Activated CD4-positive, CD25-positive, alpha-beta regulatory T cell treated with anti-CD3 and anti-CD28 coated beads, Interleukin-2, amount 50 U/mL, for 16 hours (primary cell): Measurements from ENCODE around the gene DIPK1A.

Source experiments
- DNase-seq: peaks from one replicate; pipeline ENCODE4 v3.0.0-alpha.2; 2020; ENCODE audit warnings: low read depth, low spot score

Gene DIPK1A

GRCh38 chr1:92953491-92953890, 7.8 kb downstream of the DIPK1A start:
- no peak for DNase-seq

DNA sequence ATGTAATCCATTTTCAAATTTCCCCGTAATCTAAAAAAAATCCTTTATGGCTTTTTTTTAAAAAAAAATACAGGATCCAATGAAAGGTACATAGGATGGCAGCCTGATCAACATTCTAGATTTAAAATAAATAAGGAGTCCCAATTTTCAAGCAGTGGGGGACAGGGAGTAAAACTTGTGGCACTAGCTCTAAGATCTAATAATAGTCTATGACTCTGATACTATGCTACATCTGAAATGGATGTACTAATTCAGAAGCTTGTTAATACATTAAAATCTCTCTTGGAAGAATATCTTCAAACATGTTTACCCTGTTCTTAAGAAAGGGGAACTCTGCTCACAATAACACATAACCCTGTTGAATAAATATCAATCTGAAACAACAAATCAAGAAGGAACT, 8.5 kb downstream of the DIPK1A start:
- no peak for DNase-seq

GRCh38 chr1:92951141-92951582, 10.1 kb downstream of the DIPK1A start:
- DNase-seq, result no peak

DNA sequence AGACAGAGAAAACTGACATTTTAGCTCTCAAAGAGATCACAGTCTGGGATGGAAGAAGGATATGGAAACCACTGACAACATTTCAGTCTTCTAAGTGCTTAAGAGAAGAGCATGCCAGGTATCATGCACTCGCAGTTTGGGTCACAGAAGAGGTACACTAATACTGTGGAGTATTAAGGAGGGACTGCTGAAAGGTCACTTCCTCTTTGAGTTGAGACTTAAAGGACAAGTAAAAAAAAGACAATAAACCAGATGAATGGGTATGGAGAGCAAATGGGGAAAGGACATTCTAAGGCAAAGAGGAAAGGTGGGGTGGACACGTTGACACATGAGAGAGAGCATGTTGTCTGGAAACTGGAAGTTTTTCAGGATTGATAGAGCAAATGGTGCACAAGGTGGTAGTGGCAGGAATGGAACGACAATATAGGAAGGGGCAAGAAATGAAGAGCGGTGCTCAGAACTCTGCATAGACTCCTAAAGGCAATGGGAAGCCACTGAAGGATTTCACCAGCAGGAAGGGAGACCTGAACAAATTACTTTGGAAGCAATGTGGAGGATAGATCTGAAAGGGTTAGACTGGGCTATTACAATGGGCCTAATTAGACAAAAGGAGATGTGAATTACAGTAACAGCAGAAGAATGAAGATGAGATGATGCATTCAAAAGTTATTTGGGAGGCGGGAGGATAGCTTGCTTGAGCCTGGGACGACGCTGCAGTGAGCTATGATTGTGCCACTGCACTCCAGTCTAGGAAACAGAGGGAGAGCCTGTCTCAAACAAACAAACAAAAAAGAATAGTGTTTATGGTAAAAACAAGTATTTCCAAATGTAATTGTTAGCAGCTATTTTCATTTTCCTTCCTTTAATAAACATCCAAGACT, 11.1 kb downstream of the DIPK1A start:
- DNase-seq, result no peak

GRCh38 chr1:92948071-92948470, 13.2 kb downstream of the DIPK1A start:
- no peak for DNase-seq

DNA sequence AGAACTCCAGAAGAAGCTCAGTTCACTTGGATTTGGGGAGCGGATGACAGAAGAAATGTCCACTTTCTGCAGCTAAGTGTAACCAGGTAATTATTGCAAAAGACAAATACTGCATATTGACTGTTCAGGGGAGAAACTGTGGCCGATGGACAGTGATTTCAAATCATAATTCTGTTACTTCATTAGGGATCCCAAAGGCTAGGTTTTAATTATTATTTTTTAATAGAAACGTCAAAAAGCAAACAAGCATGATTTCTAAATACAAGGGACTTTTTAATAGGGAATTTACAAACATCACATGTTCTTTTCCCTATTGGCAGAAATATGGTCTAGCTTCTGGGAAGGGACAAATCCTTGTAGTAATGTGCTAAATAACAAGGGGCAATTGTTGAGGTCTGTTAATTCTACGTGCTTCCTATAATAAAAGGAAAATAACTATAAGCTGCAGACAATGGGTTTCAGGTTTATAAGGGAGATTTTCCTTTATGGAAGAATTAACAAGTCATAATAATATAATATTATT, 15.5 kb downstream of the DIPK1A start:
- DNase-seq, result no peak

- no peak for DNase-seq
Measured at GRCh38 chr1:92944901-92945747, 16.1 kb downstream of the DIPK1A start.

DNA sequence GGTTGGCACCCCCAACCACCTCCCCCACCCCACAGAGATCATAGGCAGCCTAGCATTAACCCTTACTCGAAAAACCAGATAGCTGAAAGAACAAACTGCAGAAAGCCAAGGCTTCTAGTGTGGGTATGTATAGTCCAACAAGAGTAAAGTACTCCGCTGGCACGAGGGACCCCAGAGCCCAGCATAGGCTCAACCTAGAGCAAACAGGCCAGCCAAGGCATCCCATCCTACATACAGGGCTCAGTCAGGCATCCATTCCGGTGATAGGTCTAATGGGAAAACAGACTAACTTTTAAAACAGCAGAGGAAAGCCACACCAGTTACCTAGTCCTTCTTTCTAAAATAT, 17.8 kb downstream of the DIPK1A start:
- no peak for DNase-seq

GRCh38 chr1:92940541-92940940, 20.7 kb downstream of the DIPK1A start:
- no peak for DNase-seq

- no peak for DNase-seq
Measured at GRCh38 chr1:92937731-92938130, 23.5 kb downstream of the DIPK1A start.

GRCh38 chr1:92936865-92937264, 24.4 kb downstream of the DIPK1A start:
- DNase-seq, result no peak

DNA sequence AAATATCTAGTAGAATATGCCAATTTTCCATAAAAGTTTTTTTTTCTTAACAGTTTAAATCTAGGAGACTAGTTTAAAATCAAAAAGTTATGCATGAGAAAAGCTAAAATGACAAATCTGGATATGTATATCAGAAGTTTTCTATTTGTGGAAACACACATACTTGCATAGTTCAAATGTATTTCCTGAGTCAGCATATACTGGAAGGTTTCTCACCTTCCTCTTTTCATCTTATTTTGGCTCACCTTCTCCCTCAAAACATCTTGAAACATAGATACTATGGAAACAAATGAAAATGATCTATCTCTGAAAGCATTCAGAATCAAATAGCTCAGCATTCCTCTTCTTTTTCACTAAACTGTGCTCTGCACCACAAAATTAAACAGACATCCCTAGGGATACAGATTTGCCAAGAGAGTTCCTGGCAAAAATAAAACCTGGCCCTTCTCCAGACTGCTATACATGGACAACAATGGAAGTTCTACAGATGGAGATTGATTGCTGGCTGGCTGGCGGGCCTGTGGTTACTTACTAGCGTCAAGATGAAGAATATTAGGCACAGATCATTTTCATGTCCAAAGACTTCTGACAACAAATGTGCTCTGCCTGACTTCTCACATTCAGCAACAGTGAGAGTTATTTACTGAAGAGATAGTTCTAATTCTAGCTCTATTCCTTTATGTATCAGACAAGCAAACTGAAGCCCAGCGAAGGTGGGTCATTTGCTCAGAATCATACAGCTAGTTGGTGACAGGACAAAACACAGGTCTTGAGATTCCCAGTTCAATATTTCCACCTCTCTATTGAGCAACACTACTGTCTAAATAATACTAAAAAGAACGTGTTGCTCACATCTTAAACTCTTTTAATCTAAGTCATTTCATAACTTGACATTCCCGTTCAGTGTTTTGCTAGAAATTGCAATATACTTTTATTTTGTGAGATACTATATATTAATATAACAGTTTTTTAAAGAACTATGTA, 26.6 kb downstream of the DIPK1A start:
- DNase-seq, result no peak

- no peak for DNase-seq
Measured at GRCh38 chr1:92933459-92933858, 27.8 kb downstream of the DIPK1A start.

DNA sequence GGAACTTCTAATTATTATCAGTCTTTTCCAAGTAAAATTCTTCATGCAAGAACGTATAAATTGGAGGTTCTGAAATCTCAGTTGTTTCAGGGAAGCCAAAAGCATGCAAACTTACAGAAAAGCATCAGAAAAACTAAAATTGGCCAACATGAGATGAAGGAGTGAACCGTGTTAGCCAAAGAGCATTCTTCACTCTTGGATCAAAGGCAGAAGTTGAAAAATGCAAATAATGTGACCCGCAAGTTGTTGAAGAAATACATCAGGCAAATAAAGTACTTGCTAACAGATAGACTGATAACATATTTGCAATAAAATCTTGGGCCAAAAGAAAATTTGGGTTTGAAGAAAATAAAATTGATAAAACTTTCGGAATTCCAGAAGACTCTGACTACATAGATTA, 29.6 kb downstream of the DIPK1A start:
- DNase-seq, result no peak

GRCh38 chr1:92929461-92929860, 31.8 kb downstream of the DIPK1A start:
- no peak for DNase-seq

- DNase-seq, result no peak
Measured at GRCh38 chr1:92927870-92928269, 33.4 kb downstream of the DIPK1A start.

DNA sequence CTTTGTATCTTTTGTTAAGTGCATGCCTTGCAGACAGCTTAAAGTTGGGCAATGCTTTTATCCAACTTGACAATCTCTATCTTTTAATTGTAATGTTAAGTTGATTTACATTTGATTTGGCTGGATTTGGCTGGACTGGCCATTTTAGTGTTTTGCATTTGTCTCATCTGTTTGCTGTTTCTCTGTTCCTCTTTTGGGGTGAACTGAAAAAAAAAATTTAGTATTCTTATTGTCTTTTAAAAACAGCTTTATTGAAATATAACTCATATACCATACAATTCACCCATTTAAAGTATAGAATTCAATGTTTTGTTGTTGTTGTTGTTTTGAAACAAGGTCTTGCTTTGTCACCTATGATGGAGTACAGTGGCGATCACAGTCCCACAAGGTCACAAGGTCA, 34.4 kb downstream of the DIPK1A start:
- no peak for DNase-seq

- DNase-seq, result no peak
Measured at GRCh38 chr1:92924501-92924900, 36.8 kb downstream of the DIPK1A start.

GRCh38 chr1:92923664-92924063, 37.6 kb downstream of the DIPK1A start:
- DNase-seq, result no peak

GRCh38 chr1:92922356-92923035, 38.8 kb downstream of the DIPK1A start:
- DNase-seq, result no peak
